GM21515 (cell line): ENCODE results near the gene ABCA1.
"Not testable (repeated sequence)": the region's sequence is repeated elsewhere in the genome, so short reads cannot be mapped to it uniquely, and the experiment has no call there.

Source experiments
- ATAC-seq: cut with Tn5 transposase; IDR thresholded peaks from one replicate; pipeline ENCODE4 v1.9.1; 2021; ENCODE audit not compliant: unreplicated experiment

Gene ABCA1

GRCh38 chr9:104927912-104928740 lies at the start of gene ABCA1:
ABCA1 (minus strand) TSS chr9:104928155; CDS start chr9:104903679, 24,476 bp downstream.
- peak; percentile 38 for ATAC-seq

- no peak for ATAC-seq
Measured at GRCh38 chr9:104977580-104977979, 49.6 kb upstream of the ABCA1 start.

GRCh38 chr9:104977168-104977567 lies 49.2 kb upstream of the ABCA1 start:
- no peak for ATAC-seq

GRCh38 chr9:104975966-104976595 lies 48.1 kb upstream of the ABCA1 start:
- not testable (repeated sequence) for ATAC-seq

GRCh38 chr9:104974053-104974962 lies 46.4 kb upstream of the ABCA1 start:
- no peak for ATAC-seq

- ATAC-seq: no peak
Measured at GRCh38 chr9:104972242-104972866, 44.4 kb upstream of the ABCA1 start.

- no peak for ATAC-seq
Measured at GRCh38 chr9:104971511-104971910, 43.6 kb upstream of the ABCA1 start.

- ATAC-seq: no peak
Measured at GRCh38 chr9:104970271-104970987, 42.5 kb upstream of the ABCA1 start.

- no peak for ATAC-seq
Measured at GRCh38 chr9:104969116-104969515, 41.2 kb upstream of the ABCA1 start.

- ATAC-seq: peak; percentile 100
Measured at GRCh38 chr9:104968025-104968982, 40.3 kb upstream of the ABCA1 start.

- ATAC-seq: no peak
Measured at GRCh38 chr9:104963076-104963475, 35.1 kb upstream of the ABCA1 start.

- no peak for ATAC-seq
Measured at GRCh38 chr9:104961701-104962359, 33.9 kb upstream of the ABCA1 start.

- peak; percentile 69 for ATAC-seq
Measured at GRCh38 chr9:104961238-104961637, 33.3 kb upstream of the ABCA1 start.

- ATAC-seq: no peak
Measured at GRCh38 chr9:104960662-104961061, 32.7 kb upstream of the ABCA1 start.

- ATAC-seq: no peak
Measured at GRCh38 chr9:104958751-104959150, 30.8 kb upstream of the ABCA1 start.

GRCh38 chr9:104958006-104958405 lies 30.1 kb upstream of the ABCA1 start:
- not testable (repeated sequence) for ATAC-seq

- no peak for ATAC-seq
Measured at GRCh38 chr9:104951487-104951886, 23.5 kb upstream of the ABCA1 start.

GRCh38 chr9:104950838-104951237 lies 22.9 kb upstream of the ABCA1 start:
- ATAC-seq: no peak

- no peak for ATAC-seq
Measured at GRCh38 chr9:104948277-104948676, 20.3 kb upstream of the ABCA1 start.
